GM18873 (cell line): ENCODE measurements around the gene TPX2.

ENCODE experiments used
- ATAC-seq: cut with Tn5 transposase; IDR thresholded peaks from one replicate; pipeline ENCODE4 v1.9.1; 2021; ENCODE audit warnings: mild to moderate bottlenecking, moderate library complexity, moderate number of reproducible peaks; ENCODE audit not compliant: unreplicated experiment, low FRiP score

TPX2 gene

DNA sequence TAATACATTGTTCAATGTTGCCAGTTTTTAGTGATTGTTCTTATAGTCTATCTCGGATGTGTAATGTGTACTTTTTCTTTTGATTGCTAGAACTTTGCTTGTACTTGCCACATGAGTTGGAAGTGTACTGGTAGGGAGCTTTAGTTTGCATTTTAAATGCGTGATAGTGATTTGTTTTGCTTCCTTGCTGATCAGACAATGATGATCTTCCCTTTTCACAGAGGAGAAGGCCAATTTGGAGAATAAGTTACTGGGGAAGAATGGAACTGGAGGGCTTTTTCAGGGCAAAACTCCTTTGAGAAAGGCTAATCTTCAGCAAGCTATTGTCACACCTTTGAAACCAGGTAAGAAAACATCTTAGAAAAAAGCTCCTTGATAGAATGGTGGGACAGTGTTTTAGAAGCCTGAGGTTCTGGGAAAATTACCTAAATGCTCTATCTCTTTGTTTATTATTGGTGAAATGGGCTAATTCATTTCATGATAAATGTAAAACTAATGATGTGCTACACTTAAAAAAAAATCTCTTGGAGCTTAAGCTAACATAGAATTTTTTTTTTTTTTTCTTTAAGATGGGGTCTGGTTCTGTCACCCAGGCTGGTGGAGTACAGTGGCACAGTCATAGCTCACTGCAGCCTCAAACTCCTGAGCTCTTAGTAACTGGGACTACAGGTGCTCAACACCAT, 20.9 kb downstream of the TPX2 start:
- no peak for ATAC-seq

DNA sequence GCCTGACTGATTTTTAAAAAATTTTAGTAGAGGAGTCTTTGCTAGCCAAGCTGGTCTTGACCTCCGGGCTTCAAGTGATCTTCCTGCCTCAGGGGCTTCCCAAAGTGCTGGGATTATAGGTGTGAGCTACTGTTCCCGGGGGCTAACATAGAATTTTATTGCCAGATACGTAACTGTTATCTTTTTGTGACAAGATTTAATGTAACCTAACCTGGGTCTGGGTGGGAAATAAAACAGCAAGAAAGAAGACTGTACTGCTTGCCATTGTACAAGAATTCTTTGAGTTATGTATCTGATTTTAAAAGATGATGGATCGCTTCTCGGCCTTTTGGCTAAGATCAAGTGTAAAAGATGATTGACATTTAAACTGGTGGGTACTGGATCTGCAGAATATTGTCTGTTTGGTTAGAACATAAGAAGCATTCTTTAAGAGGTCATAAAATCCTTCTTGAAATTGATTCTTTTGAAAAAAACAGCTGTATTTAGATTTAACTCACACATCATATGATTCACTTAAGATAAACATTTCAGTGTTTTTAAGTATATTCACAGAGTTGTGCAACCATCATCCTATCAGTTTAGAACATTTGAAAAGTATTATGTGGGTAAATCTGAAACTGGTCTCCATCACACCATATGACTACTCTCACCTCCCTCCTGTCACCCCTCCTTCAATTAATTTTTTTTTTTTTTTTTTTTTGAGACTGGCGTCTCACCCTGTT, 21.6 kb downstream of the TPX2 start:
- no peak for ATAC-seq

DNA sequence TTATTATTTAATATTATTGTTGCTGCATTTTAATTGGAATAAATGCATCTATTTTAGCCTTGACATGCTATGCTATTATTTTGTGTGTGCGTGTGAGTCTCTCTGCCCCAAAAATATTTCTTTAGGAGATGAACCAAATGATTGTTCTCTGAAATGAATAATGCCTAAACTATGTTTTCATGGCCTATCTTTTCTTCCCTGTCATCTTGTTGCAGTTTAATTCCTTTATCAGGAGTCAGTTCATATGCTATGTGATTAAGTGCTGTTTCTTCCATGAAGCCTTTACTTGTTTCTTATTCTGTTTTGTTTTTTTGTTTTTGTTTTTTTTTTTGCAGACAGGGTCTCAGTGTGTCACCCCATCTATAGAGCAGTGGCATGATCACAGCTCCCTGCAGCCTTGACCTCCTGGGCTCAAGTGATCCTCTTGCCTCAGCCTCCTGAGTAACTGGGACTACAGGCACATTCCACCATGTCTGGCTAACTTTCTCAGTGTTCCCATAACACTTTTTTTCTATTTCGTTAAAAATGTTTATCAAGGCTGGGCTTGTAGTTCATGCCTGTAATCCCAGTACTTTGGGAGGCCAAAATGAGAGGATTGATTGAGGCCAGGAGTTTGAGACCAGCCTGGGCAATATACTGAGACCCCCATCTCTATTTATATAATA, 25.7 kb downstream of the TPX2 start:
- ATAC-seq = no peak

DNA sequence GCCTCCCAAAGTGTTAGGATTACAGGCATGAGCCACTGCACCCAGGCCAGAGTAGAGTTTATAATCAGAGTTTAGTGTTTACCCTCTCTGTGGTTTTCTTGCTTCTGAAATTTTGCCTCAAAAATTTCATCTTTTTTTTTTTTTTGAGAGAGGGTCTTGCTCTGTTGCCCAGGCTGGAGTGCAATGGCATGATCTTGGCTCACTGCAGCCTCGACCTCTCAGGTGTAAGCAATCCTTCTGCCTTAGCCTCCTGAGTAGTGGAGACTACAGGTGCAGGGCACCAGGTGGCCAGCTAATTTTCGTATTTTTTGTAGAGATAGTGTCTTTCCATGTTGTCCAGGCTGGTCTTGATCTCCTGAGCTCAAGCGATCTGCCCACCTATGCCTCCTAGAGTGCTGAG, 28.7 kb downstream of the TPX2 start:
- no peak for ATAC-seq

DNA sequence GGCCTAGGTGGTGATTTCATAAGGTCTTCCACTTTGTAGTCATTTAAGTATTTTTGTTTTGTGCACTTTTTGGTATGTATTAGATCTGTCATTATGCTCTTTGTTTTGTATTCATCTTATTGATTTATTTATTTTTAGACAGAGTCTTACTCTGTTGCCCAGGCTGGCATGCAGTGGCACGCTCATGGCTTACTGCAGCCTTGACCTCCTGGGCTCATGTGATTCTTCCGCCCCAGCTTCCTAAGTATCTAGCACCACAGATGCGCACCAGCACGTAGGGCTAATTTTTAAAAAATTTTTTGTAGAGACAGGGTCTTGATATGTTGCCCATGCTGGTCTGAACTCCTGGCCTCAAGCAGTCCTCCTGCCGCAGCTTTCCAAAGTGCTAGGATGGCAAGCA, 30.6 kb downstream of the TPX2 start:
- no peak for ATAC-seq

DNA sequence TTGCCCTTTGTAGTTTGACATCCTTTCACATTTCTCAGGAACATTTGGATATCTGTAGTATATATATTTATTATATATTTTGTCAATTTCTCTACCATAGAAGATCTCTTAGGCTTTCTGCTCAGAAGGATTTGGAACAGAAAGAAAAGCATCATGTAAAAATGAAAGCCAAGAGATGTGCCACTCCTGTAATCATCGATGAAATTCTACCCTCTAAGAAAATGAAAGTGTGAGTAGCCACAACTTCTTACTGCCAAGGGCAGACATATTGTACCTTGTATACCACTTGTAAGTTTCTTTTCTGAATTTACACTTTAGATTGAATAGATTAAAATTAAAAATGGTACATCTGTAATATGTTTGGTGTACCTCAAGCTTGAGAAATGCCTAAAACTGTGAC, 31.2 kb downstream of the TPX2 start:
- no peak for ATAC-seq

DNA sequence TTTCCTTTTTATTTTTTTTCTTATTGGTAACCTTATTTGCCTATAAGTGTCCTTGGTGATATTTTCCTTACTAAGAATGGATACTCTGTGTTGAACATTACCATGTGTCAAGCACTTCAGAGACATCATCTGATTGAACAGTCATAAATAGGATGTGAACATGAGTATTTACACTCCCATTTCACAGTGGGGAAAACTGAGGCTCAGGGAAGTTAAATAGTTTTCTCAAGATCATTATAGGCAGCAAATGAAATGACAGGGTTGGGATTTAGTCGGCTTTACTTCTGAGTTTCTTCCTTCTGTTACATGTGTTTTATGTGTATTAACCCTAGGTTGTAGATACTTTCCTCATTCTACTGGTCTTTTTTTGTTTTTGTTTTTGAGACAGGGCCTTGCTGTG, 35.3 kb downstream of the TPX2 start:
- ATAC-seq = no peak

DNA sequence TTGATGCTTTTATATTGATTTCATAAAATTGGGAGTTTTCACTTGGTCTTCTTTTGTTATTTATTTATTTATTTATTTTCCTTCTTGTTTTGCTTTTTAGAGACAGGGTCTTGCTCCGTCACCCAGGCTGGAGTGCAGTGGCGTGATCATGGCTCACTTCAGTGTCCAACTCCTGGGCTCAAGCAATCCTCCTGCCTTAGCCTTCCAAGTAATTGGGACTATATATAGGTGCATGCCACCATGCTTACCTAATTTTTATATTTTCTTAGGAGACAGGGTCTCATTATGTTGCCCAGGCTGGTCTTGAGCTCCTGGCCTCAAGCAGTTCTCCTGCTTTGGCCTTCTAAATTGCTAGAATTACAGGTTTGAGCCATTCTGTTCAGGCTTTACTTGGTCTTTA, 41.7 kb downstream of the TPX2 start:
- ATAC-seq = no peak

DNA sequence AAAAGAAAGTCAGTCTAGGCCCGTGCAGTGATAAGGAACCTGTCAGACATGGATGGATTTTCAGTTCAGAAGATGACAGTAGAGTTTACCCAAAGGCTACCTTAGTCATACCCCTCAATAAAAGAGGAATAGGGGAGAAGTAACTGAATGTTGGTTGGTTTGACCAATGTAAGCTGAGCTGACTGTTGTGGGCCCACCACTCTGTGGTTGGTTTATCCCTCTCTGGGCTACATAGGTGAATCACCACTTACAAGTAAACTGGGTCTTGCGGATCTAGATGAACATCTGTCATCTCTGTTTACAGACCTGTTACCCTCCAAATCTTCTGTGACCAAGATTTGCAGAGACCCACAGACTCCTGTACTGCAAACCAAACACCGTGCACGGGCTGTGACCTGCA, 42.9 kb downstream of the TPX2 start:
- no peak for ATAC-seq

DNA sequence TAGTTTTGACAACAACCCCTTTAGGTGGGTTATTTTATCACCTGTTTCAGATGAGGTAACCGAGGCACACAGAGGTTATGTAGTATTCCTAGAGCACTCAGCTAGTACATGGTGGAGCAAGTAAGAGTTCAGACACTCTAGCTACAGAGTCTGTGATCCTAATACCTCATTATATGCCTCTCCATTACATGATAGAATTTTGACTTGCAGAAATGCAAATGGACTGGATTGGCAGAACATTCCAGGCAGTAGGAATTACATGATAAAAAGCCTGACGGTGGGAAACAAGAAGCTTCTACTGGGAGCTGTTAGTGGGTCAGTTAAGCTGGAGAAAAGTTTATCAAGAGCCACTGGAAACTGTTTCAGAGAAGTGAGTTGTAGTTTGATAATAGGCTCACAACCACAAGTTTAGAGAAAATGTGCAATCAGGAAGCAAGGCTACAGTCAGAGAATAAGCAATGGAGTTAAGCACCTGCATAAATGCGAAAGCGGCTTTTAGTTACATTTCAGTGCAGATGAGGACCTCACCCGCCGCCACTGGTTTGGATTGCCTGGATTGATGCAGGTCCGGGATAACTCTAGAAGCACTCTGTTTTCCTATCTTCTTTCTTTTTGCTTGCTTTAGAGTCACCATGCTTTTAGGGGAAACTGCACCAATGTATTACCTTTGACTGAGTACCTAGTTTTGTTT, 45.4 kb downstream of the TPX2 start:
- no peak for ATAC-seq

DNA sequence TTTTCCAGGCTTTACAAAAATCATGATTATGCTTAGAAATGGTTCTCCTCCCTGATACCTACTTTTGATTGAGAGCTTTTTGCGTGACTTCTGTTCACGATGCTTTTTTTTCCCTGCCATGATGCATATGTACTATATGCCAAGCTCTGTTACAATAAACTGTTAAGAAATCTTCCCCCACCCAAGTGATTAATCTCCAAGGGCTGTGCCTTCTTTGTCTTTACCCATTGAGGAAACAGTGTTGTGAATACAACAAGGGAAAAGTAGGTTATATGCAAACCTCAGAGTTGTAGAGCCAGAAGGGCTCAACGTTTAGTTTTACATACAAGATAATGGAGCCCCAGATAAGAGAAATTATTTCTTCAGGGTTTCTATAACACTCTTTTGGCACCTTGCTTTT, 46.0 kb downstream of the TPX2 start:
- ATAC-seq = no peak

DNA sequence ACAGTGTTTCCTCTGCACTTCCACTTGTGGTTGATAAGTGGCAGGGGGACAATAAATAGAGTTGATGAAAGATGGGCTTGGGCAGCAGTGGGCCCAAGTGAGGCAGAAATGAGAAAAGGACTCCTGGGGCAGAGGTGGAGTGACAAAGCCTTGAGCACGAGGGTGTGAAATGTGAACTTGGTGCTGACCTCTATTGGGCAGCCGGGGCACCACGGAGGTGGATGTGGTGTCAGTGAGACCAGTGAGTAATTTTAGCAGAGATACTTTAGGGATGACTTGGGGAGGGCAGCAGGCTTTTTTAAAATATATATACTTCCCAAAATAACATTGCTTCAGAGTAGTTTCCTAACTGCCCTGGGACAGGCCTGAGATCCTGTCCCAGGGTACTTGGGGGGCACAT, 49.5 kb downstream of the TPX2 start:
- ATAC-seq = no peak

DNA sequence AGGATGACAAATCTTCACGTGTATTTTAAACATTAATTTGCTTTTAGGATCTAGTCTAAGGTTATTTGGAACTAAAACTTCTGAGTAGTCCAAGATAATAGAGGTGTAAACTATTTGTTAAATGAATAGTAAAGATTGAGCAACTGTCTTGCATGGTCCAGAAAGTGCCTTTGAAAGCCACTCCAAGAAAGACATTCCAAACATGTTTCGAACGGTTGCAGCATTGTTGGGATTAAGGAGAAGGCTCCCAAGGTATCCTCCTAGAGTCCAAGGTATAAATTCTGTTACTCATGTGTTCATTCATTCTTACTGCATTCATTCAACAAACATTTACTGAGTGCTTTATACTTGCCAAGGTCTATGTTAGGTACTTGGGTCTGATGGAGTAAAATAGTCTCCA, 51.3 kb downstream of the TPX2 start:
- no peak for ATAC-seq

DNA sequence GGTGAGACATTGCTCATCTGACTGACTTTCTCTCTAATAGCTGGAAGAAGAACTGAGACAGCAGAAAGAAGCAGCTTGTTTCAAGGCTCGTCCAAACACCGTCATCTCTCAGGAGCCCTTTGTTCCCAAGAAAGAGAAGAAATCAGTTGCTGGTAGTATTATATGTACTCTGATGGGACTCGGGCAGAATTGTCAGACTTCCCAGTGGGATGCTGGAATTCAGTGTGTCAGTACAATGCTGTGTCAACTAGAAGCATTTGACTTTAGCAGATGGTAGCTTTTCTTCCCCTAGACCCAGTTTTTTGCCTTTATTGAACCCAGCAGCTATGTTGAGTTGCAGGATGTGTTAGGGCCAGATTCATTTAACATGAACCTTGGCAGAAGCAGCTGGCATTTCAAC, 58.3 kb downstream of the TPX2 start:
- ATAC-seq = no peak

DNA sequence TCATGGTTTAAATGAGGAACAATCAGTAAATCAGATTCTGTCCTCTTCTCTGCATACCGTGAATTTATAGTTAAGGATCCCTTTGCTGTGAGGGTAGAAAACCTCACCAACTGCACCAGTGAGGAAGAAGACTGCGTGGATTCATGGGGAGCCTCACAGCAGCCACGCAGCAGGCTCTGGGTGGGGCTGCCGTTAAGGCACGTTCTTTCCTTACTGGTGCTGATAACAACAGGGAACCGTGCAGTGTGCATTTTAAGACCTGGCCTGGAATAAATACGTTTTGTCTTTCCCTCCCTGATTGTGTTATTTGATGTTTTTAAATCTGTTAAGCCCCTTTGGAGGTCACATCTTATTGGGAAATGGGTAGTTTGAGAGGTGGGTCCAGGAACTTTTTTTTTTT, 62.4 kb downstream of the TPX2 start:
- no peak for ATAC-seq

DNA sequence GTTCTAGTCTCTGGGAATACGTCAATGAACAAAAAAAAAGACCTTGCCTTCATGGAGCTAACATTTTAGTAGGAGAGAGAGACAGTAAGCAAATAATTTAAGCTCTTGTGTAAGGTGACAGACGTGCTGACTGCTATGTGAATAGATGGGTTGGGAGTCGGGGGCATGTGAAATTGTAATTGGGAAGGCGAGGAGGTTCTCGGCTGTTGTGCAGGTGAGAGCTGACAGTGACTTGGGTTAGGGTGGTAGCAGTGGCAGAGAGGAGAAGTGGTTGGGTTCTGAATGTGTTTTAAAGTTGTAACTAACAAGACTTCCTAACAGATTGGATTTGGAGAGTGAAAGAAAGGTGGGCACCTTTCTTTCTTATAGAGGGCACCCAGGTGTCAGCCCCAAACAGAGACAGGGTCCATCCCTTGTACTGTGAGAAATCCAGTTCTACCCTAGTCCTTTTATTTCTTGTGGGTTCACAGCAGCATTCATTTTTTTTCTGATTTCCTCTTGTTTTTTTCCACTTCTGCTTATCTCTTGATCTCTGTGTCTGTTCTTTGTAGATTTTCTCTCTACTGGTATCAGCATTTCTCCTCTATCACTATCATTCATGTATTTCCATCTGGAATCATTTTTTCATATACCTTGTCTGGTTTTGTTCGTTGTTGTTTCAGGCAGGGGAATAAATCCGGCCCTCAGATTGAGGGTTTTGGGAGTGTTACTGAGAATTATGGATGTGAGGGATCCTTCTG, 64.6 kb downstream of the TPX2 start:
- ATAC-seq = no peak

DNA sequence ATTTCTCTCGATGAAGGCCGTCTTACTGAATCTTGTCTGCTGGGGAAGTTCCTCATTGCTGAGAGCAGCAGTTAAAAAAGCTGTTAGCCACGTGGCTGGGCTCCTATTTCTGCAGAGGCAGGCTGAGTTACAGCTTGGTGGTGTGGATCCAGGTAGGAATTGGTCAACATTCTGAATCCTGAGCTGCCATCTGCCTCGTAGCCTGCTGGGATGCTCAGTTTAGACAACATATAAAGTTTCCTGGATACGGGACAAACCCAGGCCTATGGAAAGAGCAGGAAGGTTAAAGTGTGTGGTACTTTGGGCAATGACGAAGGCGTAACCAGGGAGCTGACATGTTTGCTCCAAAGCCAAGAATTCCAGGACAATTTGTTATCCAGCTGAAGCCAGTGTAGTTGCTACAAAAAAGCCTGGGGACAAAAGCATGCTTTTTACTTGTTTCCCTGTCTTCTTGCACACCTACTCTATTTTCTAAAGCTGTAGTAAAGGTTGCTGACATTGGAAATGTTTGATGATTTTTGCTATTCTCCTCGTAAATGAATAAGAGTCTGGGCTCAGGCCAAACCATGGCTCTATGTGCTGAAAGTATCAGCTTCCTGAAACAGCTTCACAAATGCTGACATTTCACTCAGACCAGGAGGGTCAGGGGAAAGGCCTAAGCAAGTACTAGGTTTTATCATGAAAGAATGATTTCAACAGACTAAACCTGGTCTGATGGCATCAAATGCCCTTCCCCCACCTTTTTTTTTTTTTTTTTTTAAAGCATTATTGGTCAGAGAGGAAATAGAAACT, 67.7 kb downstream of the TPX2 start:
- no peak for ATAC-seq

DNA sequence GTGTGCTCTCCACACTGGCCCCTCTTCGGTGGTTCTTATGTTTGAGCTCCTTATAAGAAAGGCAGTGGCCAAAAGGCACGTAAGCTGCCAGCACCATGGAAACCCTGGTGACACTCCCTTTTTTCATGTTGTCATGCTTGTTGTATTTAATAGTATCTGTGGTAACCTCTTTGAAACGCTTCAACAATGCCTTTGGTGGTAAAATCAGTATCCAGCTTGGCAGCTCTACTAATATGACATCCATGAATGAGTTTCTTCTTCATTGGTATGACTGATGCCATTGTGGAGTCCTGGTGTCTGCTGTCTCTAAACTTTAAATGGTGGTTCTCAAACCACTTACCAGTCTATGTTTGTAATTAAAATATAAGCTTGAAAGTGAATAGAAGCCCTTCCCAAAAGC, 69.4 kb downstream of the TPX2 start:
- no peak for ATAC-seq

DNA sequence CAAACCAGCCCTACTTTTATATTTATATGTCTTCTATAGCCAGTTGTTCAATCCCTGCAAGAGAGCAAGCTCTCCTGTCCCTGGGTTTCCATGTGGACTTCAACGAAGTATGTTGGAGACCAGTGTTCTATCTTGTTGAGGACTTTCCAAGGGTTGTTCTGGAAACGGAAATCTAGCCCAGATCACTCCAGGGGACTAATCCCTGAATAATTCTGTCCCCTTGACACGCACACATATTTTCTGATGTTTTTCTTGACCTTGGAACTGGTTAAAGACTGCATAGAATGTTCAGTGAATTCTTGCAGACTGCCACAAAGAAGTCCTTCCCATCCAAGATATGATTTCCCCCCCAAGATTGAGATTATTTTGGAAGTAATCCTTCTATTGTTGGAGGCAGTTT, 70.6 kb downstream of the TPX2 start:
- no peak for ATAC-seq

DNA sequence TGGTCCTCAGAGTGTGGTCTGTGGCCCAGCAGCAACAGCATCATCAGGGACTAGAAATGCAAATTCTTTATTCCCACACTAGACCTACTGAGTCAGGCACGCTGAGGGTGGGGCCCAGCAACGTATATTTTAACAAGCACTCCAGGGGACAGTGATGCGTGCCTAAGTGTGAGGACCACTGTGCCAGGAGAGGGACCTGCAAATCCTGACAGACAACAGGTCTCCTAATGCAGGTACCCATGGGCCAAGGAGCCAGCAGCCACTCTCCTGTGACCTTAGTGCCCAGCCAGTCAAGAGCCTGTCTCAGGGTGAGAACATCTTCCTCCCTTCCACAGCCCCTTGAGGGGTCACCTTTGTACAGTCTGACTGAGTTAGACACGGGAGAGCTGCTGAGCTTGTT, 72.1 kb downstream of the TPX2 start:
- no peak for ATAC-seq
